HT-29 (cell line): ENCODE results near the gene DISC1. TPM values are rescaled to one million over a fixed set of nuclear protein-coding genes. Genes with fewer than 3 reads are reported as not detected.

Experiments used
- DNase-seq: peaks from one replicate; pipeline ENCODE4 v3.0.0-alpha.2; 2015; ENCODE audit warnings: low spot score
- total RNA-seq: library from RNA; depleted of rRNA; stranded (reverse); fragments of >200 nt; shearing (Covaris generic); gene quantifications from 2 replicates; pipeline ENCODE4 v1.2.3, GENCODE V29; 2014

Gene DISC1
- total RNA-seq, 1 experiment from 2014 or later = 0.33 TPM

- no peak for DNase-seq
Observed at GRCh38 chr1:231695439-231696255, 69.1 kb downstream of the DISC1 start.

- DNase-seq = no peak
Observed at GRCh38 chr1:231699784-231700183, 73.2 kb downstream of the DISC1 start.

GRCh38 chr1:231701306-231701705 lies 74.7 kb downstream of the DISC1 start:
- no peak for DNase-seq

- no peak for DNase-seq
Observed at GRCh38 chr1:231702331-231702730, 75.7 kb downstream of the DISC1 start.

- no peak for DNase-seq
Observed at GRCh38 chr1:231702804-231703203, 76.2 kb downstream of the DISC1 start.

GRCh38 chr1:231705806-231706760 lies 79.5 kb downstream of the DISC1 start:
- DNase-seq = no peak

GRCh38 chr1:231706934-231707333 lies 80.3 kb downstream of the DISC1 start:
- DNase-seq = no peak

- DNase-seq = no peak
Observed at GRCh38 chr1:231707407-231707806, 80.8 kb downstream of the DISC1 start.

- DNase-seq = no peak
Observed at GRCh38 chr1:231708394-231708793, 81.8 kb downstream of the DISC1 start.

GRCh38 chr1:231714440-231714839 lies 87.8 kb downstream of the DISC1 start:
- no peak for DNase-seq

- DNase-seq = no peak
Observed at GRCh38 chr1:231715816-231716722, 89.5 kb downstream of the DISC1 start.

GRCh38 chr1:231716879-231717278 lies 90.3 kb downstream of the DISC1 start:
- DNase-seq = no peak

GRCh38 chr1:231719485-231720183 lies 93.0 kb downstream of the DISC1 start:
- no peak for DNase-seq

- DNase-seq = no peak
Observed at GRCh38 chr1:231720652-231721325, 94.2 kb downstream of the DISC1 start.

GRCh38 chr1:231721436-231721835 lies 94.8 kb downstream of the DISC1 start:
- DNase-seq = no peak

GRCh38 chr1:231722356-231722755 lies 95.8 kb downstream of the DISC1 start:
- no peak for DNase-seq

GRCh38 chr1:231723146-231723545 lies 96.6 kb downstream of the DISC1 start:
- DNase-seq = no peak

GRCh38 chr1:231724041-231724440 lies 97.5 kb downstream of the DISC1 start:
- no peak for DNase-seq

GRCh38 chr1:231724876-231725647 lies 98.5 kb downstream of the DISC1 start:
- DNase-seq = peak; percentile 66
